ENCODE results near the gene ARHGAP6. TPM values are rescaled to one million over a fixed set of nuclear protein-coding genes. Genes with fewer than 3 reads are reported as not detected.

The ARHGAP6 gene
- total RNA-seq, 6 donors from 2014 or later = 14.4 to 40.9 (median 18.0) TPM

DNA sequence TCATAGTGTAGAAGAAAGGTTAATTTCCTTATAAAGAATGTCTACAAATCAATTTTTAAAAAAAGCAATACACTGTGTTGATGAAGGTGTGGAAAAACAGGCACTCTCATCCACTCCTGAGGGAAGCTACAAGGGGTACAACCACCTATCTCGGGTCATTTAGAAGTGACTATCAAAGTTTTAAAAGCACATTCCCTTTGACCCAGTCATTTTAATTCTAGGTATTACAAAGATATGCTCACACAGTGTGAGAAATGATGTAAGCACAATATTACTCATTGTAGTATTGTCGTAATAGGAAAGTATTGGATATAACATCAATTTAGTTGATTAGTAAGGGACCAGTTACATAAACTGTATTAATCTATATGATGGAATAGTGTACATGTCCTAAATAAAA lies 562.0 kb downstream of the ARHGAP6 start:
- Histone ChIP-seq H3K36me3 (no peaks in the 10 kb centered on the region), H3K27ac (no peak overlapping the region), H3K4me3 (no peak overlapping the region), H3K4me1 (no peaks in the 10 kb centered on the region), H3K27me3 (no peaks in the 10 kb centered on the region), H3K9me3 (no peaks in the 10 kb centered on the region)
- ATAC-seq (ENCODE audit: low FRiP score in 2 of 2) (no peak), DNase-seq (no peak)
- WGBS, 2 donors = 71 to 82% methylated on average over 2 of the region's 2 CpGs
- TF ChIP-seq EP300 (IDR thresholded peaks at IDR 0.05) (no peak), POLR2AphosphoS5 (IDR thresholded peaks at IDR 0.05) (no peak), POLR2A (IDR thresholded peaks at IDR 0.05) (no peak), CTCF (IDR thresholded peaks at IDR 0.05) (no peak)

- no peak for TF ChIP-seq EP300 (IDR thresholded peaks at IDR 0.05)
- TF ChIP-seq POLR2A (IDR thresholded peaks at IDR 0.05) = no peak
- no peak for TF ChIP-seq POLR2AphosphoS5 (IDR thresholded peaks at IDR 0.05)
- no peak for TF ChIP-seq CTCF (IDR thresholded peaks at IDR 0.05)
- H3K4me3 ChIP-seq = no peak overlapping the region
- no peaks in the 10 kb centered on the region for H3K9me3 ChIP-seq
- no peaks in the 10 kb centered on the region for H3K36me3 ChIP-seq
- WGBS, 2 donors = 89 to 97% methylated on average over 3 of the region's 3 CpGs
- DNase-seq = no peak
- no peaks in the 10 kb centered on the region for H3K27me3 ChIP-seq
- H3K27ac ChIP-seq = no peak overlapping the region
- ATAC-seq (ENCODE audit: low FRiP score in 2 of 2) = no peak
- no peaks in the 10 kb centered on the region for H3K4me1 ChIP-seq
Observed at GRCh38 chrX:11103006-11103405, 562.7 kb downstream of the ARHGAP6 start.

DNA sequence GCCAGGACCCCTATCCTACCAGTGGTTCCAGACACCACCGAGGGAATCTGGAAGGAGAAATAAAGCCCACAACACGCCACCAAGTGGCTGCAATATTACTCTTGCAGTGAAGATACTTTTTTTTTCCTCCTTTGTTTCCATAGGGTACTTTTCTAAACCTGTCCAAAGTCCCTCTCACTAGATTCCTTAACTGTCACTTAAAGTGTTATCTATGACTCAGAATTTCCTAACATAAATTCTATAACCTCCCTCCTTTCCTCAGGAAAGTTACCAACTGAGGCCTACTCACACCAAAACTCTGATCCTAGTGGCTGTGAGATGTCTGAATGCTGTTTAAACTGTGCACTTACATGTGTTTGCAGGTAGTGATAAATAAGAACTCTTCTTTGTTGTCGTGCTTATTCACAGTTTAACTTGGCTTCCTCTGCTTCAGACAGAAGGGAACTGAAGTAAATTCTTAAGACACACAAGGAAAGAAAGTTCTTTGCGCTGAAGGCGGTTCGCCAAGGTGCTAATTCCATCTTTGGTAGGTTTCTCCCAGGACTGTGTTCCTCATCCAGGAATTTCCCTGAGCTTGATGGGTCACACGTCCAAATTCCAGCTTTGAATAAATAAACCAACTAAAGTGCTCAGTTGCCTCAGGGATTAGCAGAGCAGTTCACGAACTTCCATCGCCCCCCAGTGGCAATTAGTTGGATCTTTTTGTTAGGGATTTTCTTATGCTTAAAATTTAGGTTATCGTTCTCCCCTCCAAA lies 565.3 kb downstream of the ARHGAP6 start:
- no peak overlapping the region for H3K4me3 ChIP-seq
- no peaks in the 10 kb centered on the region for H3K4me1 ChIP-seq
- ATAC-seq (ENCODE audit: low FRiP score in 2 of 2) (peak in 1 of 2 donors; percentile 47), DNase-seq (no peak)
- H3K27me3 ChIP-seq = no peaks in the 10 kb centered on the region
- 40 to 67% methylated on average over 9 to 10 of the region's 10 CpGs for WGBS, 2 donors
- H3K36me3 ChIP-seq = no peaks in the 10 kb centered on the region
- H3K27ac ChIP-seq = no peak overlapping the region
- no peaks in the 10 kb centered on the region for H3K9me3 ChIP-seq
- TF ChIP-seq EP300 (IDR thresholded peaks at IDR 0.05) = no peak
- TF ChIP-seq CTCF (IDR thresholded peaks at IDR 0.05) = peak in 3 of 6 experiments; percentile 17 to 28 (median 25)

GRCh38 chrX:11099465-11099864 lies 566.3 kb downstream of the ARHGAP6 start:
- no peak for ATAC-seq (ENCODE audit: low FRiP score in 2 of 2)
- no peak overlapping the region for H3K27ac ChIP-seq
- no peak for DNase-seq
- TF ChIP-seq EP300 (IDR thresholded peaks at IDR 0.05) (no peak), CTCF (IDR thresholded peaks at IDR 0.05) (no peak), POLR2A (IDR thresholded peaks at IDR 0.05) (no peak), POLR2AphosphoS5 (IDR thresholded peaks at IDR 0.05) (no peak)
- H3K9me3 ChIP-seq = no peaks in the 10 kb centered on the region
- H3K36me3 ChIP-seq = no peaks in the 10 kb centered on the region
- H3K4me3 ChIP-seq = no peak overlapping the region
- no peaks in the 10 kb centered on the region for H3K27me3 ChIP-seq
- no peaks in the 10 kb centered on the region for H3K4me1 ChIP-seq

GRCh38 chrX:11097933-11098332 lies 567.8 kb downstream of the ARHGAP6 start:
- H3K27me3 ChIP-seq = no peaks in the 10 kb centered on the region
- no peak for ATAC-seq (ENCODE audit: low FRiP score in 2 of 2)
- TF ChIP-seq EP300 (IDR thresholded peaks at IDR 0.05) = no peak
- no peak for TF ChIP-seq POLR2A (IDR thresholded peaks at IDR 0.05)
- no peak for TF ChIP-seq POLR2AphosphoS5 (IDR thresholded peaks at IDR 0.05)
- TF ChIP-seq CTCF (IDR thresholded peaks at IDR 0.05) = no peak

More at GRCh38 chrX:11097933-11098332, 567.8 kb downstream of the ARHGAP6 start:
- Histone ChIP-seq H3K36me3 (no peaks in the 10 kb centered on the region), H3K4me3 (no peak overlapping the region), H3K4me1 (no peaks in the 10 kb centered on the region), H3K9me3 (no peaks in the 10 kb centered on the region), H3K27ac (no peak overlapping the region)
- DNase-seq = no peak

Measured in upper lobe of left lung (tissue), 6 donors.